ENCODE results near the gene EPB41L3. TPM values are rescaled to one million over a fixed set of nuclear protein-coding genes. Genes with fewer than 3 reads are reported as not detected.

The EPB41L3 gene
- total and polyA plus RNA-seq, 12 donors = 36.5 to 236 (median 140) TPM

- Histone ChIP-seq H3K27me3 (no peaks in the 10 kb centered on the region), H3K27ac (no peak overlapping the region), H3K4me1 (replicated peaks in 1 of 2) (no peaks in the 10 kb centered on the region), H3K9me3 (replicated peaks in 1 of 3) (no peaks in the 10 kb centered on the region), H3K36me3 (replicated peaks in 1 of 2) (no peaks in the 10 kb centered on the region), H3K4me3 (no peak overlapping the region)
- TF ChIP-seq CTCF (IDR thresholded peaks at IDR 0.05) = no peak
- no peak for TF ChIP-seq POLR2A (IDR thresholded peaks at IDR 0.05)
- intact Hi-C loops (cut with DNase I) = no loop called here
- no peak for DNase-seq
- 96 to 97% (median 96%) methylated on average over 3 of the region's 3 CpGs for WGBS, 4 donors
These were observed 121.2 kb downstream of the EPB41L3 start for GRCh38 chr18:5422626-5423025.

- 77 to 94% (median 81%) methylated on average over 5 of the region's 5 CpGs for WGBS, 4 donors
- intact Hi-C loops (cut with DNase I) = no loop called here
- Histone ChIP-seq H3K4me3 (no peak overlapping the region), H3K9me3 (replicated peaks in 1 of 3) (no peaks in the 10 kb centered on the region), H3K27me3 (no peaks in the 10 kb centered on the region), H3K36me3 (replicated peaks in 1 of 2) (no peaks in the 10 kb centered on the region), H3K4me1 (replicated peaks in 1 of 2) (peaks cover 3 to 4% of the 10 kb centered on the region in 2 donors), H3K27ac (no peak overlapping the region)
- TF ChIP-seq CTCF (IDR thresholded peaks at IDR 0.05) = no peak
- no peak for TF ChIP-seq POLR2A (IDR thresholded peaks at IDR 0.05)
- DNase-seq = no peak
These were observed 121.8 kb downstream of the EPB41L3 start for GRCh38 chr18:5421981-5422380.

GRCh38 chr18:5420906-5421305, 122.9 kb downstream of the EPB41L3 start:
- Histone ChIP-seq H3K27ac (no peak overlapping the region), H3K4me1 (replicated peaks in 1 of 2) (peaks cover 6 to 11% of the 10 kb centered on the region in 2 donors), H3K36me3 (replicated peaks in 1 of 2) (peaks cover 0 to 2% of the 10 kb centered on the region in 2 donors), H3K27me3 (no peaks in the 10 kb centered on the region), H3K4me3 (no peak overlapping the region), H3K9me3 (replicated peaks in 1 of 3) (no peaks in the 10 kb centered on the region)
- intact Hi-C loops (cut with DNase I) = no loop called here
- WGBS, 4 donors = 74 to 85% (median 79%) methylated on average over 3 of the region's 3 CpGs
- TF ChIP-seq POLR2A (IDR thresholded peaks at IDR 0.05) (no peak), CTCF (IDR thresholded peaks at IDR 0.05) (no peak)
- DNase-seq = peak in 2 of 7 donors; percentile 50 to 51

GRCh38 chr18:5419601-5420000, 124.2 kb downstream of the EPB41L3 start:
- peaks cover 0 to 6% of the 10 kb centered on the region in 2 donors for H3K36me3 ChIP-seq (replicated peaks in 1 of 2)
- H3K27me3 ChIP-seq = no peaks in the 10 kb centered on the region
- no peak overlapping the region for H3K4me3 ChIP-seq
- no peak for TF ChIP-seq CTCF (IDR thresholded peaks at IDR 0.05)
- TF ChIP-seq POLR2A (IDR thresholded peaks at IDR 0.05) = no peak
- no peak for DNase-seq
- intact Hi-C loops (cut with DNase I) = no loop called here
- 80 to 84% (median 82%) methylated on average over 9 of the region's 9 CpGs for WGBS, 4 donors
- peaks cover 6 to 11% of the 10 kb centered on the region in 2 donors for H3K4me1 ChIP-seq (replicated peaks in 1 of 2)
- no peak overlapping the region for H3K27ac ChIP-seq
- H3K9me3 ChIP-seq (replicated peaks in 1 of 3) = no peaks in the 10 kb centered on the region
